Measurements from ENCODE around the gene ZKSCAN5. TPM values are rescaled to one million over a fixed set of nuclear protein-coding genes. Genes with fewer than 3 reads are reported as not detected.
"Not testable (repeated sequence)": the region's sequence is repeated elsewhere in the genome, so short reads cannot be mapped to it uniquely, and the experiment has no call there.

ZKSCAN5 gene
- total RNA-seq, 2 donors from 2014 or later, result 5.6 to 6.6 TPM

- intact Hi-C loops (cut with DNase I), result no loop called here
These were observed 56.6 kb downstream of the ZKSCAN5 start for GRCh38 chr7:99560834-99561736.

GRCh38 chr7:99561737-99562051, 57.2 kb downstream of the ZKSCAN5 start:
- H3K27me3 ChIP-seq, result no peaks in the 10 kb centered on the region
- peaks cover 9% of the 10 kb centered on the region for H3K36me3 ChIP-seq
- no peak for DNase-seq
- intact Hi-C loops (cut with DNase I), result no loop called here
- no peak overlapping the region for H3K4me3 ChIP-seq
- H3K9ac ChIP-seq (ENCODE audit: low read depth in 2 of 2, low read length in 2 of 2), result no peak overlapping the region
- TF ChIP-seq CTCF (IDR thresholded peaks at IDR 0.05), result no peak
- no peak overlapping the region for H3K27ac ChIP-seq
- no peaks in the 10 kb centered on the region for H3K4me1 ChIP-seq
- H3K9me3 ChIP-seq, result no peaks in the 10 kb centered on the region

More at GRCh38 chr7:99560834-99561736, 56.6 kb downstream of the ZKSCAN5 start:
- Histone ChIP-seq H3K36me3 (peaks cover 9% of the 10 kb centered on the region), H3K9me3 (no peaks in the 10 kb centered on the region), H3K27ac (no peak overlapping the region), H3K9ac (ENCODE audit: low read depth in 2 of 2, low read length in 2 of 2) (no peak overlapping the region), H3K4me1 (no peaks in the 10 kb centered on the region), H3K4me3 (no peak overlapping the region), H3K27me3 (no peaks in the 10 kb centered on the region)
- no peak for DNase-seq
- no peak for TF ChIP-seq CTCF (IDR thresholded peaks at IDR 0.05)

- TF ChIP-seq CTCF (IDR thresholded peaks at IDR 0.05), result no peak
- Histone ChIP-seq H3K9me3 (no peaks in the 10 kb centered on the region), H3K4me3 (no peak overlapping the region), H3K9ac (ENCODE audit: low read depth in 2 of 2, low read length in 2 of 2) (no peak overlapping the region), H3K36me3 (peaks cover 9% of the 10 kb centered on the region), H3K27me3 (no peaks in the 10 kb centered on the region), H3K4me1 (no peaks in the 10 kb centered on the region), H3K27ac (peak overlapping the region; percentile 21)
- no peak for DNase-seq
- intact Hi-C loops (cut with DNase I), result no loop called here
These were observed 57.8 kb downstream of the ZKSCAN5 start for GRCh38 chr7:99562114-99562784.

- no peaks in the 10 kb centered on the region for H3K27me3 ChIP-seq
- H3K9ac ChIP-seq (ENCODE audit: low read depth in 2 of 2, low read length in 2 of 2), result no peak overlapping the region
- DNase-seq, result peak; percentile 31
- peaks cover 9% of the 10 kb centered on the region for H3K36me3 ChIP-seq
- no peak overlapping the region for H3K4me3 ChIP-seq
- H3K4me1 ChIP-seq, result no peaks in the 10 kb centered on the region
- no peaks in the 10 kb centered on the region for H3K9me3 ChIP-seq
- intact Hi-C loops (cut with DNase I), result no loop called here
- TF ChIP-seq CTCF (IDR thresholded peaks at IDR 0.05), result no peak
- peak overlapping the region; percentile 21 for H3K27ac ChIP-seq
These were observed 58.4 kb downstream of the ZKSCAN5 start for GRCh38 chr7:99562832-99563231.

GRCh38 chr7:99563650-99564049, 59.2 kb downstream of the ZKSCAN5 start:
- H3K27ac ChIP-seq, result no peak overlapping the region
- no peaks in the 10 kb centered on the region for H3K9me3 ChIP-seq

GRCh38 chr7:99568770-99569169, 64.3 kb downstream of the ZKSCAN5 start:
- H3K9ac ChIP-seq (ENCODE audit: low read depth in 2 of 2, low read length in 2 of 2); H3K27ac ChIP-seq; H3K27me3 ChIP-seq; intact Hi-C loops (cut with DNase I); DNase-seq; H3K9me3 ChIP-seq; H3K4me1 ChIP-seq; H3K4me3 ChIP-seq: not testable (repeated sequence)
- H3K36me3 ChIP-seq, result peaks cover 23% of the 10 kb centered on the region

More at GRCh38 chr7:99563650-99564049, 59.2 kb downstream of the ZKSCAN5 start:
- H3K4me3 ChIP-seq, result no peak overlapping the region
- H3K36me3 ChIP-seq, result peaks cover 9% of the 10 kb centered on the region
- H3K27me3 ChIP-seq, result no peaks in the 10 kb centered on the region
- intact Hi-C loops (cut with DNase I), result no loop called here
- DNase-seq, result no peak
- no peak overlapping the region for H3K9ac ChIP-seq (ENCODE audit: low read depth in 2 of 2, low read length in 2 of 2)
- no peak for TF ChIP-seq CTCF (IDR thresholded peaks at IDR 0.05)
- H3K4me1 ChIP-seq, result no peaks in the 10 kb centered on the region
